ENCODE data around the gene BAG5.

DNA sequence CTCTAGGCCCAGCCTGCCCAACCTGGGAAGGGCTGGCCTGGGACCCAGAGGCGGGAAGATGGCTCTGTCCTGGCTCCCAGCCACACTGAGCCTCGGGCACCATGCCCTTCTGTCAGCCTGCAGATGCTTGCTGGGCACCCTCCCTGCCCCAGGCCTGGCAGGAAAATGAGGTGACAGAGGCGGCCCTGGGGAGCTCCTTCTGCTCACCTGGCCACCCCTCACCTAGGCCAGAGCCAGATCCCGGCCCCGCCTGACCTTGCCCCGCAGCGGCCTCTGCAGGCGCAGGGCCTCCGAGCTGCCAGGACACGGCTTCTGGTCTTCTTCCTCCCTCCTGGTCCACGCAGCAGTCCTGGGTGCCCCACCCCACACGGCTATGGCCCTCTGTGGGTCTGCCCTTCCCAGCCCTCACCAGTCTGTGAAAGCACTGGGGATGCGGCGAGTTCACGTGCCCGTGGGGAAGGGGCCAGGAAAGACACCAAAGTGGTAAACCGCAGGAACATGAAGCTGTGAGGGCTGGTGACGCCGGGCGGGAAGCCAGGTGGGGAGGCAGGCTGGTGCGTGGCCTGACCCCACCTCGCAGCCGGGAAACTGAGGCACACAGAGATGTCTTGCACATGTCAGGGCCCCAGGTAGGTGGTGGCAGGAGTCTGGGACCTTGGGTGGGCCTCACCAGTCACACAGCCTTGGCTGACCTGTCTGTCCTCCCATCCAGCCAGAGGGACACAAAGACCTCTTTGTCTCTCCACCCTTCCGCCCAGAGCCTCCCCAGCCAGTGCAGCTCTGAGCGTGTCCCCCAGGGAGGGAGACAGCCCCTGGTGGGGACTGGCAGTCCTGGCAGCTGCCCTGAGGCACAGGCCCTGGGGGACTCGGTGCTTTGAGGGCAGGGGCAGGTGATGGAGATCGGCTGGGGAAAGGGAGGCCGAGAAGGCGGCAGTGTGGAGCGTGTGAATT lies 12.8 kb downstream of the BAG5 start:
- TF ChIP-seq, protein P1, sequence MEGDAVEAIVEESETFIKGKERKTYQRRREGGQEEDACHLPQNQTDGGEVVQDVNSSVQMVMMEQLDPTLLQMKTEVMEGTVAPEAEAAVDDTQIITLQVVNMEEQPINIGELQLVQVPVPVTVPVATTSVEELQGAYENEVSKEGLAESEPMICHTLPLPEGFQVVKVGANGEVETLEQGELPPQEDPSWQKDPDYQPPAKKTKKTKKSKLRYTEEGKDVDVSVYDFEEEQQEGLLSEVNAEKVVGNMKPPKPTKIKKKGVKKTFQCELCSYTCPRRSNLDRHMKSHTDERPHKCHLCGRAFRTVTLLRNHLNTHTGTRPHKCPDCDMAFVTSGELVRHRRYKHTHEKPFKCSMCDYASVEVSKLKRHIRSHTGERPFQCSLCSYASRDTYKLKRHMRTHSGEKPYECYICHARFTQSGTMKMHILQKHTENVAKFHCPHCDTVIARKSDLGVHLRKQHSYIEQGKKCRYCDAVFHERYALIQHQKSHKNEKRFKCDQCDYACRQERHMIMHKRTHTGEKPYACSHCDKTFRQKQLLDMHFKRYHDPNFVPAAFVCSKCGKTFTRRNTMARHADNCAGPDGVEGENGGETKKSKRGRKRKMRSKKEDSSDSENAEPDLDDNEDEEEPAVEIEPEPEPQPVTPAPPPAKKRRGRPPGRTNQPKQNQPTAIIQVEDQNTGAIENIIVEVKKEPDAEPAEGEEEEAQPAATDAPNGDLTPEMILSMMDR (conservative IDR thresholded peaks at IDR 0.05): no peak
- no peak for TF ChIP-seq ZFX (IDR thresholded peaks at IDR 0.05)
